CD14-positive monocyte (primary cell): ENCODE measurements around the gene MED9. TPM values are rescaled to one million over a fixed set of nuclear protein-coding genes. Genes with fewer than 3 reads are reported as not detected.

Experiments used
- DNase-seq, 3 donors: peaks; one replicate each; pipeline ENCODE4 v3.0.0-alpha.2; 2011 to 2022
- H2AFZ ChIP-seq: 2 replicates; pipeline ENCODE4 v1.6.0; 2012; ENCODE audit warnings: mild to moderate bottlenecking, low read depth, low read length, inconsistent platforms; ENCODE audit not compliant: insufficient read depth, poor library complexity, severe bottlenecking
- H3K27ac ChIP-seq, 2 donors: 1 replicate in 1 of 2; 2 replicates in 1 of 2; pipeline ENCODE4 v1.5.1; 2012 to 2013; ENCODE audit warnings: low read length in 2 of 2, control low read depth in 1 of 2, inconsistent platforms in 1 of 2, low read depth in 1 of 2, mild to moderate bottlenecking in 1 of 2
- H3K27me3 ChIP-seq, 2 donors: one replicate each; pipeline versions ENCODE4 v1.6.0 to v1.6.1; 2011 to 2013; ENCODE audit warnings: low read length in 2 of 2; ENCODE audit not compliant: control insufficient read depth in 2 of 2, insufficient read depth in 2 of 2
- H3K36me3 ChIP-seq, 2 donors: replicated peaks in 1 of 2; 1 replicate in 1 of 2; 2 replicates in 1 of 2; pipeline versions ENCODE4 v1.5.1 to v1.6.1; 2012 to 2013; ENCODE audit warnings: low read length in 2 of 2, control low read depth in 1 of 2, inconsistent platforms in 1 of 2, mild to moderate bottlenecking in 1 of 2; ENCODE audit not compliant: insufficient read depth in 2 of 2, control insufficient read depth in 1 of 2
- H3K4me1 ChIP-seq, 2 donors: 1 replicate in 1 of 2; 2 replicates in 1 of 2; pipeline versions ENCODE4 v1.5.1 to v1.6.1; 2012 to 2013; ENCODE audit warnings: low read length in 2 of 2, control low read depth in 1 of 2, inconsistent platforms in 1 of 2, mild to moderate bottlenecking in 1 of 2, moderate library complexity in 1 of 2; ENCODE audit not compliant: insufficient read depth in 2 of 2, control insufficient read depth in 1 of 2
- H3K4me2 ChIP-seq: replicated peaks from 2 replicates; pipeline ENCODE3; 2012; ENCODE audit warnings: low read length, moderate library complexity, mild to moderate bottlenecking; ENCODE audit not compliant: poor library complexity, severe bottlenecking; ENCODE audit errors: extremely low read depth
- H3K4me3 ChIP-seq, 3 experiments: fragments of 200-600 bp in 1 of 3; sonication (generic) in 1 of 3; replicated peaks in 1 of 3; 1 replicate in 2 of 3; 2 replicates in 1 of 3; pipeline ENCODE4 v1.5.1; 2011 to 2013; ENCODE audit warnings: low read length in 3 of 3, mild to moderate bottlenecking in 3 of 3, control low read depth in 2 of 3, low read depth in 2 of 3, inconsistent platforms in 1 of 3, moderate library complexity in 1 of 3
- H3K79me2 ChIP-seq: 2 replicates; pipeline ENCODE4 v1.6.0; 2012; ENCODE audit warnings: mild to moderate bottlenecking, control low read depth, inconsistent platforms, low read length, moderate library complexity; ENCODE audit not compliant: insufficient read depth
- H3K9ac ChIP-seq: 2 replicates; pipeline ENCODE4 v1.6.0; 2017; ENCODE audit warnings: low read length, mild to moderate bottlenecking; ENCODE audit not compliant: insufficient read depth, poor library complexity, severe bottlenecking
- H3K9me3 ChIP-seq, 2 donors: replicated peaks in 1 of 2; 1 replicate in 1 of 2; 2 replicates in 1 of 2; pipeline versions ENCODE4 v1.5.1 to v1.6.1; 2012 to 2013; ENCODE audit warnings: low read length in 2 of 2, control low read depth in 1 of 2; ENCODE audit not compliant: control insufficient read depth in 1 of 2, insufficient read depth in 1 of 2
- H4K20me1 ChIP-seq: 2 replicates; pipeline ENCODE4 v1.6.0; 2012; ENCODE audit warnings: mild to moderate bottlenecking, low read length, control low read depth, moderate library complexity; ENCODE audit not compliant: insufficient read depth
- H3K27ac Mint-ChIP-seq, 7 donors: one replicate each; pipeline ENCODE4 v1.8.0; 2020; ENCODE audit warnings: mild to moderate bottlenecking in 7 of 7, mixed read lengths in 7 of 7, moderate library complexity in 6 of 7, inconsistent platforms in 2 of 7
- H3K27me3 Mint-ChIP-seq, 3 donors: one replicate each; pipeline ENCODE4 v1.8.0; 2021 to 2022; ENCODE audit warnings: low read depth in 3 of 3, mild to moderate bottlenecking in 3 of 3, mixed read lengths in 3 of 3, moderate library complexity in 3 of 3, inconsistent platforms in 1 of 3
- H3K36me3 Mint-ChIP-seq, 2 donors: one replicate each; pipeline ENCODE4 v1.8.0; 2020; ENCODE audit warnings: mixed read lengths in 2 of 2, inconsistent platforms in 1 of 2, mild to moderate bottlenecking in 1 of 2
- H3K4me1 Mint-ChIP-seq: one replicate; pipeline ENCODE4 v1.8.0; 2020; ENCODE audit warnings: mild to moderate bottlenecking, mixed read lengths
- H3K4me3 Mint-ChIP-seq, 2 donors: one replicate each; pipeline ENCODE4 v1.8.0; 2020; ENCODE audit warnings: mild to moderate bottlenecking in 2 of 2, mixed read lengths in 2 of 2, moderate library complexity in 1 of 2
- H3K9me3 Mint-ChIP-seq, 7 donors: one replicate each; pipeline ENCODE4 v1.8.0; 2020 to 2022; ENCODE audit warnings: mixed read lengths in 7 of 7, mild to moderate bottlenecking in 6 of 7, moderate library complexity in 6 of 7, inconsistent platforms in 2 of 7
- CTCF ChIP-seq: fragments of 200-600 bp; IDR thresholded peaks from one replicate; pipeline ENCODE4 v1.8.0; 2022; ENCODE audit warnings: antibody characterized with exemption, mild to moderate bottlenecking
- WGBS: methylation state at CpG from one replicate; pipeline ENCODE4 v1.1.5; 2013; ENCODE audit warnings: missing lambda C conversion rate; ENCODE audit not compliant: insufficient coverage; 5-methylcytosine and 5-hydroxymethylcytosine counted together
- intact Hi-C, 2 donors: fragments of 100-400 bp; cut with micrococcal nuclease; formaldehyde crosslinking; loops; one replicate each; pipeline versions ENCODE4 v1.15.0 to v1.15.1; 2023
- polyA plus RNA-seq, 3 donors: library from polyadenylated mRNA; depleted of rRNA in 1 of 3; unstranded in 2 of 3; stranded (reverse) in 1 of 3; fragments of 300-500 nt in 2 of 3; fragments of >200 nt in 1 of 3; fragmentation: Illumina TruSeq in 2 of 3; gene quantifications; 1 replicate in 2 of 3; 2 replicates in 1 of 3; pipeline ENCODE4 v1.2.3, GENCODE V29; 2012 to 2021

MED9 gene
- polyA plus RNA-seq, 3 donors, result 5.6 to 6.9 (median 6.1) TPM

- intact Hi-C loops, result no loop called here
- Mint-ChIP-seq H3K27ac (no peak overlapping the region), H3K27me3 (no peaks in the 10 kb centered on the region), H3K36me3 (peaks cover 0 to 4% of the 10 kb centered on the region in 2 donors), H3K4me3 (no peak overlapping the region), H3K4me1 (no peaks in the 10 kb centered on the region), H3K9me3 (no peaks in the 10 kb centered on the region)
- no peak for TF ChIP-seq CTCF
- H4K20me1 ChIP-seq, result no peaks in the 10 kb centered on the region
- H3K4me3 ChIP-seq, result no peak overlapping the region
- no peak overlapping the region for H3K27ac ChIP-seq
- no peak overlapping the region for H3K9ac ChIP-seq
- H3K4me2 ChIP-seq, result no peak overlapping the region
- 93% methylated on average over 5 of the region's 5 CpGs for WGBS
- no peaks in the 10 kb centered on the region for H3K4me1 ChIP-seq
- H3K36me3 ChIP-seq, result no peaks in the 10 kb centered on the region
- no peaks in the 10 kb centered on the region for H3K27me3 ChIP-seq
- no peaks in the 10 kb centered on the region for H3K9me3 ChIP-seq
- H2AFZ ChIP-seq, result no peak overlapping the region
- no peaks in the 10 kb centered on the region for H3K79me2 ChIP-seq
- no peak for DNase-seq
Measured at GRCh38 chr17:17518951-17519350, 42.2 kb downstream of the MED9 start.

- H3K4me3 Mint-ChIP-seq, result no peak overlapping the region
- Histone ChIP-seq H2AFZ (no peak overlapping the region), H4K20me1 (no peaks in the 10 kb centered on the region), H3K27me3 (no peaks in the 10 kb centered on the region), H3K9me3 (no peaks in the 10 kb centered on the region), H3K27ac (no peak overlapping the region), H3K4me1 (no peaks in the 10 kb centered on the region), H3K79me2 (no peaks in the 10 kb centered on the region), H3K4me2 (no peak overlapping the region), H3K4me3 (no peak overlapping the region), H3K9ac (no peak overlapping the region), H3K36me3 (no peaks in the 10 kb centered on the region)
- no peak overlapping the region for H3K27ac Mint-ChIP-seq
- H3K27me3 Mint-ChIP-seq, result no peaks in the 10 kb centered on the region
- DNase-seq, result no peak
- WGBS, result 96% methylated on average over 8 of the region's 10 CpGs
- no peak for TF ChIP-seq CTCF
- peaks cover 0 to 4% of the 10 kb centered on the region in 2 donors for H3K36me3 Mint-ChIP-seq
- H3K9me3 Mint-ChIP-seq, result no peaks in the 10 kb centered on the region
- H3K4me1 Mint-ChIP-seq, result no peaks in the 10 kb centered on the region
- intact Hi-C loops, result no loop called here
Measured at GRCh38 chr17:17519886-17520285, 43.1 kb downstream of the MED9 start.
